Neuron (in vitro differentiated cells): ENCODE results near the gene GMEB2.
A peak's percentile ranks its signal among the peaks of the same experiment; 100 is the strongest.
"Not testable (repeated sequence)": the region's sequence is repeated elsewhere in the genome, so short reads cannot be mapped to it uniquely, and the experiment has no call there.

Source experiments
- H2AFZ ChIP-seq: one replicate; pipeline ENCODE4 v1.6.1; 2013; ENCODE audit warnings: low read depth, mild to moderate bottlenecking, inconsistent platforms, low read length, moderate library complexity
- H3K27me3 ChIP-seq: one replicate; pipeline ENCODE4 v1.6.1; 2013; ENCODE audit warnings: low read length; ENCODE audit not compliant: insufficient read depth
- H3K36me3 ChIP-seq: one replicate; pipeline ENCODE4 v1.6.1; 2013; ENCODE audit warnings: low read length; ENCODE audit not compliant: insufficient read depth
- H3K4me1 ChIP-seq: one replicate; pipeline ENCODE4 v1.6.1; 2013; ENCODE audit warnings: low read length; ENCODE audit not compliant: insufficient read depth
- H3K4me3 ChIP-seq: 2 replicates; pipeline ENCODE4 v1.5.1; 2013; ENCODE audit warnings: mild to moderate bottlenecking, low read length, moderate library complexity
- H3K9me3 ChIP-seq: one replicate; pipeline ENCODE4 v1.6.1; 2013; ENCODE audit warnings: low read length

The GMEB2 gene

DNA sequence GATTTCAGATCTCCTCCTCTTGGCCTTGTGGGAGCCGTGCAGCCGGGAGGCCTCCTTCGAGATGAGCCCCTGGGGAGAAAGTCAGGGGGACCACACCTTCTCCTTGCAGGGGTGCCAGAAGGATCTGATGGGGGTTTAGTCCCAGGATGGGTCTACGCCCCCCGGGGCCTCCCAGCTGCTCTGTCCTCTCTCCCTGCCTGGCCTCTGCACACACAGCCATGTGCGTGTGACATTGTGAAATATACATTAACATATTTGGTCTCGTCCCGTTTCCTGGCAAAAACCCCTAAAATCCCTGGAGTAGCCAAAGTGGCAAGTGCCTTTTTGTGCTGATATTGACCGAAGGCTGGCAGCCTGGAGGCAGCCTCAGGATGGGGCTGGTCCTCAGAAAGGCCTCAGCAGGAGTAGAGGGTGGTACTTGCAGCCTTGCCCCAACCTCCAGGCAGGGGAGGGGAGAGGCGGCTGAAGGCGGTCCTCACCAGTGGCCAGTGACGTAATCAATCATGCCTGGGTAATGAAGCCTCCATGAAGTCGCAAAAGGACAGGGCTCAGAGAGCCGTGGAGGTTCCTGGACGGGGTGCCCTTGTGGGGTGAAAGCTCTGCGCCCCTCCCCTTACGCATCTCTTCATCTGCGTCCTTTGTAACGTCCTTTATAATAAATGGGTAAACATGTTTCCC lies 47.7 kb downstream of the GMEB2 start:
- Histone ChIP-seq H3K4me1 (peaks cover 4% of the 10 kb centered on the region), H3K27me3 (no peaks in the 10 kb centered on the region), H2AFZ (no peak overlapping the region), H3K9me3 (peaks cover 2% of the 10 kb centered on the region), H3K4me3 (no peak overlapping the region), H3K36me3 (no peaks in the 10 kb centered on the region)

DNA sequence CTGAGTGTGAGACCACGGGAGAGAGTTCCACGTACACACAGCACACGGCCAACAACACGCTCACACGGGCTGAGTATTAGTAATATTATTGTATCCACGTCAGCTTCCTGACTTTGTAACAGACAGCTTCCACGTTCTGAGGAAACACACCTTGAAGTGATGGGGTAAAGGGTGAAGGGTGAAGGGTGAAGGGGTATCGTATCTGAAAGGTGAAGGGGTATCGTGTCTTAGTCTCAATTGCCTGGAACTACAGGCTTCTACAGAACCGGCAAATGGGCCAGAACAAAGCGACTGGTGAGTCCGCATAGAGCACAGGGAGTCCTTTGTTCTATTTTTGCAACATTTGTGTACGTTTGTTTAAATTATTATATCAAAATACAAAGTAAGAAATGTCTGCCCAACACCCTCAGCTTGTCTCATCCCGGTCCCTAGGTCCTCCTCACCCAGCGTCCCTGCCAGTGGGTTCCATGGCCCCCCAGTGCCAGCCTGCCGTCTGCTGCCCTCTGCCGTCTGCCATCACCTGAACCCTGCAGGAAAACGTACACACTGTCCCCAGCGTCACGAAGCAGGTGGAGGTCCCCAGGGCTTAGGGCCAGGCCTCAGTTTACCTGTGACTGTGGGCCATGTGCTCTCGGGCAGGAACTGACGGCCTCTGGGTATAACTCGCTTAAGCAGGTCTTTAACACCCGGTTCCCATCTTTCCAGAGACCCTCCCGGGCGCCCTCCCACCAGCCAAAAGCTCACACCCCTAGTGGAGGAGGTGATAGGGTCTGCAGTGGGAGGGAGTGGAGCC lies 48.5 kb downstream of the GMEB2 start:
- peaks cover 2% of the 10 kb centered on the region for H3K9me3 ChIP-seq
- H3K27me3 ChIP-seq: no peaks in the 10 kb centered on the region
- H3K4me3 ChIP-seq: no peak overlapping the region
- no peak overlapping the region for H2AFZ ChIP-seq
- H3K36me3 ChIP-seq: no peaks in the 10 kb centered on the region
- H3K4me1 ChIP-seq: peaks cover 7% of the 10 kb centered on the region

DNA sequence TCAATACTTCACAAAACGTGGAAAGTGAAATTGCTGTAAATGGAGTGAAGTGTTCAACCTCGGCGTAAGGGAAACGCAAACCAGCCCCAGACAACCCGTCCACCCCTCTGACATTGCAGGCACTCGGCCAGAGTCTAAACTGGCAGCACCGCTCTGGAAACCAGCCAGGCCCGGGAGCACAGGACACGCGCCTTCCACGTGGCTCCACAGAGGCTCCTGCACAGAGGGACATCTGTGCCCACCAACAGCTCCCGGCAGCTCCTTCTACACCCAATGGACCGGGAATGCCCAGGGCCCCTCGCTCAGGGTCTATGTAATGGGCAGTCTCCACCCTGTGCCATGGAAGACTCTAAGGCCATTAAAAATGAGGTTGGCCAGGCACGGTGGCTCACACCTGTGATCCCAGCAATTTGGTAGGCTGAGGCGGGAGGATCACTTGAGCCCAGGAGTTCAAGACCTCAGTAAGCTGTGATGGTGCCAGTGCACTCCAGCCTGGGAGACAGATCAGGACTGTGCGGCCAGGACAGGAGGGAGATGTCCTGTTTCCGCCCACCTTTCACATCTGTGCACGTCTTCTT lies 49.5 kb downstream of the GMEB2 start:
- H3K9me3 ChIP-seq: peaks cover 2% of the 10 kb centered on the region
- H3K4me3 ChIP-seq: no peak overlapping the region
- H3K4me1 ChIP-seq: peaks cover 10% of the 10 kb centered on the region
- H2AFZ ChIP-seq: no peak overlapping the region
- no peaks in the 10 kb centered on the region for H3K36me3 ChIP-seq
- no peaks in the 10 kb centered on the region for H3K27me3 ChIP-seq

DNA sequence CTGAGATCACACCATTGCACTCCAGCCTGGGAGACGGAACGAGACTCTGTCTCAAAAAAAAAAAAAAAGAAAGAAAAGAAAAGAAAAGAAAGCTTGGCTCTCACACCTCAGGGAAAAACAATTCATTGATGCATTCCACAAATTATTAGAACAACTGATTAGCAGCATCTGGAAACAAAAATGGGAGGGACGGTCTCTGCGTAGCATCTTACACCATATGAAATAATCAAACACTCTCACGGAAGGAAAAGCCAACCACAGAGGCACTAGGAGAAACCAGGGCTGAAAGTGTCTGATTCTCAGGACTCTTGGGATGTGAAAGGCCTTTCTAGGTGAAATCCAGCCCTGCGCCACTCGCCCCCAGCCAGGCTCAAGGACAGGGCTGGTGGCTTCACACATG lies 50.6 kb downstream of the GMEB2 start:
- Histone ChIP-seq H3K9me3 (peaks cover 2% of the 10 kb centered on the region), H3K36me3 (no peaks in the 10 kb centered on the region), H3K4me1 (peaks cover 10% of the 10 kb centered on the region), H3K4me3 (no peak overlapping the region), H3K27me3 (no peaks in the 10 kb centered on the region), H2AFZ (no peak overlapping the region)

DNA sequence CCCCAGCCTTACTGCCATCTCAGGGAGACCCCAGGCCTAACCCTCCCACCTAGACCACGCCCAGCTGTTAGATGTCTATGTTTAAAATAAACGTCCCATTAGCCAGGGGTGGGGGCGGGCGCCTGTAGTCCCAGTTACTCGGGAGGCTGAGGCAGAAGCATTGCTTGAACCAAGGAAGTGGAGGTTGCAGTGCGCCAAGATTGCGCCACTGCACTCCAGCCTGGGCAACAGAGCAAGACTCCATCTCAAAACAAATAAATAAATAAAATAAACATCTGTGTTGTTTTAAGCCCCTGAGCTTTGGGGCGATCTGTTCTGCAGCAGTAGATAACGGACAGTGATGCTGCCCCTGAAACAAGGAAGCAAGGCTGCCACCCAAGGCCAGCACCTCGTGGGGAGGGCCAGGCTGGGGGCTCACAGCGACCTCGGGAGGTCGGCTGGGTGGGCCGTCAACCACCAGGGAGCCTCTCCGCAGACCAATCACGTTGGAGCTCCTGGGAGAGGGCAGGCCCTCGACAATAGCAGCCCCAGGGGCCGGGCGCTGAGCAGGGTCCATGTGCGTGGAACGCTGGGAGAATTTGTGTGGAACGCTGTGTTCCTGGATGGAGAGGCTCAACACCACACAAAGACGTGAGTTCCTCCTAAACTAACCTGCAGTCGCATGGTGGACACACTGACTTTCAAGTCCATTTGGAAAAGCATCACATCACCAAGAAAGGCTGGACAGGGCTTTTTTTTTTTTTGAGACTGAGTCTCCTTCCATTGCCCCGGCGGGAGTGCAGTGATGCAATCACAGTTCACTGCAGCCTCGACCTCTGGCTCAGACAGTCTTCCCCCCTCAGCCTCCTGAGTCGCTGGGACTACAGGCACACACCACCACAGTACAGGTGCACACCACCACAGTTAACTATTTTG lies 51.8 kb downstream of the GMEB2 start:
- Histone ChIP-seq H3K27me3 (no peaks in the 10 kb centered on the region), H3K36me3 (no peaks in the 10 kb centered on the region), H3K4me3 (no peak overlapping the region), H3K9me3 (peaks cover 2% of the 10 kb centered on the region), H3K4me1 (peaks cover 10% of the 10 kb centered on the region), H2AFZ (no peak overlapping the region)

DNA sequence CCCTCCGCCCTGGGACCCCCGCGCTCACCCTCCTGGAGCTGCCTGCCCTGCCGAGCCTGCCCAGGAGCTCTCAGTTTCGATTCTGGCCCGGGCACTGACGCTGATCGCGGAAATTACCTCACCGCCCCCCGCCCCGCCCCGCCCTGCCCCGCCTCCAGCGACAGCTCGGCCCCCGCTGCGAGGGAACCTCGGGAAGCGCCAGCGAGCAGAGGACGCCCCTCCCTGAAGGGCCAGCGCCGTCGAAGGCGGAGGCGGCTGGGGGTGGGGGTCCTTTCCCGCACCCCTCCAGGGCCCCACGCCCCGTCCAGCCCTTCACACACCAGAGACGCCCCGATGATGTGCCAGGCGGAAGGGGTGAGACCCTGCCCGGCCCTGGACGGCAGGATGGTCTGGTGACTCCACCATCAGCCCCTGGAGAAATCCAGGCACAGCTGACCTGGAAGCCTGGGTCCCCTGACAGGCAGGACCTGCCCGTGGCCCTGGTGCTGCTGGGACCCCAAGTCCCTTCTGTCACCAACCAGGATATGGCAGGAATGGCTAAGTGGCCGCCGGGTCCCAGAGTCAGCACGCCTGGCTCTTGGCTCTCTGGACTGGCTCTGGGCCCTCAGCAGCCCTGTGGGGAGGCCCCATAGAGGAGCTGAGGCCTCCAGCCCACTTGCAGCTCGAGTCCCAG lies 52.6 kb downstream of the GMEB2 start, which contains the start of gene HELZ2:
Gene HELZ2, minus strand, starts transcription at position 84 of the 673 bp plus-strand sequence. CDS start 1,854 bp downstream, outside the sequence.
- Histone ChIP-seq H3K4me1 (peaks cover 10% of the 10 kb centered on the region), H3K27me3 (no peaks in the 10 kb centered on the region), H3K36me3 (no peaks in the 10 kb centered on the region), H2AFZ (peak within 1 kb of the TSS; percentile 42), H3K9me3 (peaks cover 2% of the 10 kb centered on the region), H3K4me3 (peak within 1 kb of the TSS; percentile 86)

DNA sequence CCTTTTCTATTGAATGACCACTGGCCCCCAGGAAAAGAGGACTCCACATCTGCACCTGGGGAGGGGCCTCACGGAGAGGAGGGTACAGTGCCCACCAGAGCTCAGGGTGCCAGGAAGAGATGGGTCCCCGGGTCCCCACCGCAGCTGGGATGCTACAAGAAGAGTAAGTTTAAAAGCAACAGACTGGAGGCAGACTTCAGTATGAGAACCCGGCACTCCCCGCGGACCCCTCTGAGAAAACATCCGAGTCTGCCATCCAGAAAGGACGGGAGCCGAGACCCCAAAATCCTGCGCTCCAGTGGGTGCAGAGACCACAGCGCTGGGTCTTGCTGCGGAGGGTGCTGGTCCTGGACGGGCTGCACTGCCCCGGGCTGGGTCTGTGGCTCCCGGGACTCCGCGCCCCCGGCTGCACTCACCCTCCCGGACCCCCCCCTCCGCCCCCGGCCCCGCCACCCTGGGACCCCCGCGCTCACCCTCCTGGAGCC lies 53.2 kb downstream of the GMEB2 start:
- Histone ChIP-seq H3K36me3 (no peaks in the 10 kb centered on the region), H3K4me3 (peak overlapping the region; percentile 86), H3K27me3 (no peaks in the 10 kb centered on the region), H2AFZ (peak overlapping the region; percentile 42), H3K9me3 (peaks cover 2% of the 10 kb centered on the region), H3K4me1 (peaks cover 10% of the 10 kb centered on the region)

DNA sequence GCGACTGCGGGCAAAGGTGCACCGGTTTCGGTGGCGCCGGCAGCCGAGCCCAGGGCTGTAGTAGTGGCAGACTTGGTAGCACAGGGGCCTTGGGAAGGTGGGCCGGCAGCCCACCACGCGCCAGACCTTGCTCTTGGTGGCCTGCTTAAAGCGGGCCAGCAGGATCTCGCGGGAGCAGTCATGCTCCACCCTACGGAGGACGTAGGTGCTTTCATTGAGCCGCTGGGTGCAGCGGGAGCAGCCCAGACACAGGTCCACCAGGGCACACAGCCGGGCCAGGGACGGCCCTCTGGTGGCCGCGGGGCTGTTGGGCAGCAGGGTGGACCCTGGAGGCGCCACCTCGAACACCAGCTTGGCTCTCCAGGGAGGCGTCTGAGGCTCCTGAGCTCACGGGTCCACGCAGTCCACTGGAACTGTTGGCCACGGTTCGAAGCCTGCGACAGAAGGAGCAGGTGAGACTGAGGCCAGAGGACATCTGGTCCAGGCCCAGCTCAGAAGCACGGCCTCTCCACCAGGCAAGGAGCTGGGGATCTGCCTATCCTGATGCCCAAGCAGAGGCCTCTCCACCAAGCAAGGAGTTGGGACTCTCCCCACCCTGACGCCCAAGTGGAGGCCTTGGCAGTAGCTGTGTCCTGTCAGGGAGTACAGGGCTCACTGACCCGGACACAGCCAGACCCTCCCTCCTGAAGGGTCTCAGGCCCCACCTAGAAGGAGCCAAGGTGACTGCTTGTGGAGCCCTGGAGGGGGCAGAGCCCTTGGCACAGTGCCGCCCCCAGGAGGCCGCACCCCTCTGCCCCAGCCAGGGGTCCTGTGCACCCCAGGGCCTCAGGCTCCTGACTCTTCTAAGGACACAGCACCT lies 53.9 kb downstream of the GMEB2 start:
- peak overlapping the region; percentile 86 for H3K4me3 ChIP-seq
- no peaks in the 10 kb centered on the region for H3K27me3 ChIP-seq
- peaks cover 10% of the 10 kb centered on the region for H3K4me1 ChIP-seq
- peak overlapping the region; percentile 42 for H2AFZ ChIP-seq
- peaks cover 2% of the 10 kb centered on the region for H3K9me3 ChIP-seq
- no peaks in the 10 kb centered on the region for H3K36me3 ChIP-seq

DNA sequence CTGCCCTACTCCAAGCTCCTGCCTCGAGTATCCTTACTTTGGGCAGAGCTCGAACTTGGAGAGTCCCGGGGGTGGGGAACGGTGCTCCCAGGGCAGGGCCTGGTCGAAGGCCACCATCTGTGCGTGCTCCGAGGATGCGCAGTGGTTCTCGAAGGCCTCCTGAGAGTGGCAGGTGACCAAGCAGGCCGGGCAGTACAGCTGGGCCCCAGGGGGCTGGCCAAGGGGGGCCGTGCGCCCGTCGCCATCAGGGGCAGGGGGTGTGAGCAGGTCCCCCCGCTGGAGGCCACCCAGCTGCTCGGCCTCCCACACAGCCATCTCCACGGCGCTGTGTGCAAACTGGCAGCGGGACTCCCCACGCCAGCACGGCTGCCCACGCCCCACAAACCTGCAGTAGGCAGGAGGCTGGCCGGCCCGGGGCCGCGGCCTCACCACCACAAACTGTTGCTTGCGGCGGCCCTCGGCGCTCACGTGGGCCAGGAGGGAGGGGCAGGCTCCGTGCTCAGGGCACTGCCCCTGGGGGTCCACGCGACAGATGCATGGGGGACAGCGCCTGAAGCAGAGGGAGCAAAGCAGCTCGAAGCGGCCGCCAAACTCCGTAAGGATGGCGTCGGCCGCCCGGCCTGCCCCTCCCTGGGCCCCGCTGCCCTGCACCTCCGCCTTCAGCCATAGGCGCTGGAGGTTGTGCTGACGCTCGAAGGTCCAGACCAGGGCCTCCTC lies 54.7 kb downstream of the GMEB2 start:
- Histone ChIP-seq H3K27me3 (no peaks in the 10 kb centered on the region), H3K4me3 (no peak overlapping the region), H3K36me3 (no peaks in the 10 kb centered on the region), H3K9me3 (no peaks in the 10 kb centered on the region), H3K4me1 (peaks cover 10% of the 10 kb centered on the region), H2AFZ (no peak overlapping the region)

DNA sequence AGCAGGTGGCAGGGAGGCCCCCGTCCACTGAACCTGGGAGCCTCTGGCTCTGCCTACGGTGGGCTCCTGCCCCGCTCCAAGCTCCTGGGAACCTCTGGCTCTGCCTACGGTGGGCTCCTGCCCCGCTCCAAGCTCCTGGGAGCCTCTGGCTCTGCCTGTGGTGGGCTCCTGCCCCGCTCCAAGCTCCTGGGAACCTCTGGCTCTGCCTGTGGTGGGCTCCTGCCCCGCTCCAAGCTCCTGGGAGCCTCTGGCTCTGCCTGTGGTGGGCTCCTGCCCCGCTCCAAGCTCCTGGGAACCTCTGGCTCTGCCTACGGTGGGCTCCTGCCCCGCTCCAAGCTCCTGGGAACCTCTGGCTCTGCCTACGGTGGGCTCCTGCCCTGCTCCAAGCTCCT lies 55.8 kb downstream of the GMEB2 start:
- H3K4me1 ChIP-seq: peaks cover 10% of the 10 kb centered on the region
- not testable (repeated sequence) for H3K36me3 ChIP-seq, H3K4me3 ChIP-seq, H3K9me3 ChIP-seq, H3K27me3 ChIP-seq, H2AFZ ChIP-seq
